Fibroblast of lung (primary cell): ENCODE data around the gene KCNC2. TPM values are rescaled to one million over a fixed set of nuclear protein-coding genes. Genes with fewer than 3 reads are reported as not detected.
A peak's percentile ranks its signal among the peaks of the same experiment; 100 is the strongest.

Source experiments
- DNase-seq, 2 donors: peaks; one replicate each; pipeline versions ENCODE4 v3.0.0 to v3.0.0-alpha.2; 2010; ENCODE audit warnings: low read depth in 2 of 2
- H2AFZ ChIP-seq: 2 replicates; pipeline ENCODE4 v1.5.1; 2012; ENCODE audit warnings: low read length, control low read depth, inconsistent platforms
- H3K27ac ChIP-seq: 2 replicates; pipeline ENCODE4 v1.5.1; 2011; ENCODE audit warnings: low read length, control low read depth; ENCODE audit not compliant: insufficient read depth
- H3K27me3 ChIP-seq: 2 replicates; pipeline ENCODE4 v1.5.1; 2011; ENCODE audit warnings: mild to moderate bottlenecking, low read length; ENCODE audit not compliant: control insufficient read depth, insufficient read depth
- H3K36me3 ChIP-seq: 2 replicates; pipeline ENCODE4 v1.5.1; 2011; ENCODE audit warnings: low read length; ENCODE audit not compliant: control insufficient read depth, insufficient read depth
- H3K4me1 ChIP-seq: 2 replicates; pipeline ENCODE4 v1.5.1; 2011; ENCODE audit warnings: low read length; ENCODE audit not compliant: control insufficient read depth, insufficient read depth; ENCODE audit errors: extremely low read depth
- H3K4me2 ChIP-seq: 2 replicates; pipeline ENCODE4 v1.5.1; 2011; ENCODE audit warnings: low read length, control low read depth; ENCODE audit not compliant: insufficient read depth; ENCODE audit errors: extremely low read depth
- H3K4me3 ChIP-seq, 4 experiments: fragments of 200-600 bp in 1 of 4; sonication (generic) in 1 of 4; replicated peaks in 1 of 4; 2 replicates each; pipeline ENCODE4 v1.5.1; 2011 to 2016; ENCODE audit warnings: low read length in 4 of 4, low read depth in 3 of 4, mild to moderate bottlenecking in 3 of 4, control low read depth in 2 of 4, inconsistent platforms in 1 of 4, mixed read lengths in 1 of 4; ENCODE audit not compliant: insufficient read depth in 1 of 4; ENCODE audit errors: control extremely low read depth in 1 of 4
- H3K79me2 ChIP-seq: 2 replicates; pipeline ENCODE4 v1.5.1; 2012; ENCODE audit warnings: mild to moderate bottlenecking, low read length, inconsistent platforms; ENCODE audit not compliant: control insufficient read depth, insufficient read depth
- H3K9ac ChIP-seq: 2 replicates; pipeline ENCODE4 v1.5.1; 2011; ENCODE audit warnings: mild to moderate bottlenecking, low read length, control low read depth; ENCODE audit not compliant: insufficient read depth
- H3K9me3 ChIP-seq: 2 replicates; pipeline ENCODE4 v1.5.1; 2012; ENCODE audit warnings: low read depth, low read length; ENCODE audit not compliant: control insufficient read depth, insufficient read depth
- H4K20me1 ChIP-seq: 2 replicates; pipeline ENCODE4 v1.5.1; 2011; ENCODE audit warnings: low read length; ENCODE audit not compliant: control insufficient read depth, insufficient read depth; ENCODE audit errors: extremely low read depth
- CTCF ChIP-seq, 2 donors: IDR thresholded peaks in 1 of 2; conservative IDR thresholded peaks in 1 of 2; 1 replicate in 1 of 2; 2 replicates in 1 of 2; pipeline ENCODE4 v1.5.1; 2011 to 2012; ENCODE audit warnings: low read length in 2 of 2, control low read depth in 1 of 2, inconsistent platforms in 1 of 2, low read depth in 1 of 2, mild to moderate bottlenecking in 1 of 2
- EZH2 ChIP-seq: IDR thresholded peaks from 2 replicates; pipeline ENCODE4 v1.5.1; 2012; ENCODE audit warnings: low read length, control low read depth, mild to moderate bottlenecking; ENCODE audit errors: missing control alignments
- polyA minus RNA-seq: library from RNA; depleted of rRNA, polyadenylated mRNA; stranded (reverse); fragments of >200 nt; gene quantifications from 2 replicates; pipeline ENCODE4 v1.2.3, GENCODE V29; 2011; ENCODE audit warnings: low replicate concordance
- polyA plus RNA-seq, 2 donors: library from polyadenylated mRNA; depleted of rRNA in 1 of 2; stranded (reverse) in 1 of 2; unstranded in 1 of 2; fragments of >200 nt; gene quantifications; 2 replicates each; pipeline ENCODE4 v1.2.1, GENCODE V29; 2011 to 2012; ENCODE audit warnings: missing spikeins in 1 of 2
- total RNA-seq: library from RNA; depleted of rRNA; stranded (reverse); fragments of >200 nt; gene quantifications from 2 replicates; pipeline ENCODE4 v1.2.1, GENCODE V29; 2014

KCNC2 gene
- total RNA-seq (not detected in 2 replicates), polyA plus RNA-seq (not detected in 2 replicates), polyA minus RNA-seq (not detected in 2 replicates)
- not detected in 2 replicates for polyA plus RNA-seq (2012)

- Histone ChIP-seq H3K27me3 (peaks cover 28% of the 10 kb centered on the region), H3K4me3 (peak within 1 kb of the TSS in 1 of 4 experiments; percentile 9), H3K4me2 (no peak within 1 kb of the TSS), H4K20me1 (no peaks in the 10 kb centered on the region), H2AFZ (no peak within 1 kb of the TSS), H3K9me3 (no peaks in the 10 kb centered on the region), H3K36me3 (no peaks in the 10 kb centered on the region), H3K27ac (no peak within 1 kb of the TSS), H3K4me1 (no peaks in the 10 kb centered on the region), H3K9ac (no peak within 1 kb of the TSS), H3K79me2 (no peaks in the 10 kb centered on the region)
- no peak for DNase-seq
- TF ChIP-seq CTCF (conservative IDR thresholded peaks at IDR 0.05 in 1 of 2, IDR thresholded peaks at IDR 0.05 in 1 of 2; ENCODE audit: low read depth in 1 of 2, low read length in 2 of 2): no peak
- no peak for TF ChIP-seq EZH2
These were observed at the start of gene KCNC2 for GRCh38 chr12:75209812-75210138. Gene KCNC2, minus strand, starts transcription at chr12:75209839.

- H2AFZ ChIP-seq: no peak overlapping the region
- H3K79me2 ChIP-seq: no peaks in the 10 kb centered on the region
- no peak overlapping the region for H3K9ac ChIP-seq
- H3K36me3 ChIP-seq: no peaks in the 10 kb centered on the region
- no peaks in the 10 kb centered on the region for H3K4me1 ChIP-seq
- H3K27me3 ChIP-seq: no peaks in the 10 kb centered on the region
- no peaks in the 10 kb centered on the region for H4K20me1 ChIP-seq
- DNase-seq: no peak
- H3K4me2 ChIP-seq: no peak overlapping the region
- H3K9me3 ChIP-seq: no peaks in the 10 kb centered on the region
- TF ChIP-seq EZH2 (no peak), CTCF (conservative IDR thresholded peaks at IDR 0.05 in 1 of 2, IDR thresholded peaks at IDR 0.05 in 1 of 2; ENCODE audit: low read depth in 1 of 2, low read length in 2 of 2) (no peak)
- no peak overlapping the region for H3K27ac ChIP-seq
- H3K4me3 ChIP-seq: no peak overlapping the region
These were observed 49.5 kb upstream of the KCNC2 start for GRCh38 chr12:75259143-75259542.

- Histone ChIP-seq H3K4me2 (peak overlapping the region; percentile 75), H3K4me3 (peak overlapping the region; percentile 8 to 26 (median 20))
- DNase-seq: peak in 1 of 2 donors; percentile 5
These were observed 47.9 kb upstream of the KCNC2 start for GRCh38 chr12:75257510-75257909.

More at GRCh38 chr12:75257510-75257909, 47.9 kb upstream of the KCNC2 start:
- Histone ChIP-seq H3K9me3 (no peaks in the 10 kb centered on the region), H3K27me3 (no peaks in the 10 kb centered on the region), H3K4me1 (no peaks in the 10 kb centered on the region), H4K20me1 (no peaks in the 10 kb centered on the region), H3K36me3 (no peaks in the 10 kb centered on the region), H3K9ac (no peak overlapping the region), H3K27ac (no peak overlapping the region), H3K79me2 (no peaks in the 10 kb centered on the region), H2AFZ (peak overlapping the region; percentile 50)
- TF ChIP-seq CTCF (conservative IDR thresholded peaks at IDR 0.05 in 1 of 2, IDR thresholded peaks at IDR 0.05 in 1 of 2; ENCODE audit: low read depth in 1 of 2, low read length in 2 of 2): no peak
- no peak for TF ChIP-seq EZH2
